Psoas muscle (tissue), 8 donors: ENCODE measurements around the gene CCDC97. TPM values are rescaled to one million over a fixed set of nuclear protein-coding genes. Genes with fewer than 3 reads are reported as not detected.

Experiments
- ATAC-seq, 4 donors: fragments of 200-7000 bp; cut with Tn5 transposase; one replicate each; pipeline ENCODE4 v1.9.1; 2020; ENCODE audit warnings: moderate library complexity in 3 of 4, mild to moderate bottlenecking in 2 of 4
- DNase-seq, 2 donors: peaks; one replicate each; pipeline ENCODE4 v3.0.0-alpha.2; 2020
- H3K27ac ChIP-seq: fragments of 200-600 bp; one replicate; pipeline ENCODE4 v1.8.0; 2022
- H3K27me3 ChIP-seq, 3 donors: fragments of 200-600 bp in 1 of 3; one replicate each; pipeline versions ENCODE4 v1.6.1 to v1.8.0; 2013 to 2022; ENCODE audit warnings: low read length in 2 of 3, mild to moderate bottlenecking in 2 of 3, moderate library complexity in 1 of 3; ENCODE audit not compliant: insufficient read depth in 3 of 3
- H3K36me3 ChIP-seq, 2 donors: fragments of 200-600 bp in 1 of 2; one replicate each; pipeline versions ENCODE4 v1.6.1 to v1.8.0; 2013 to 2022; ENCODE audit warnings: low read depth in 1 of 2, mild to moderate bottlenecking in 1 of 2, moderate library complexity in 1 of 2; ENCODE audit not compliant: insufficient read depth in 1 of 2
- H3K4me1 ChIP-seq: fragments of 200-600 bp; one replicate; pipeline ENCODE4 v1.8.0; 2022
- H3K4me3 ChIP-seq: fragments of 200-600 bp; one replicate; pipeline ENCODE4 v1.8.0; 2022; ENCODE audit warnings: mild to moderate bottlenecking
- H3K9me3 ChIP-seq: fragments of 200-600 bp; one replicate; pipeline ENCODE4 v1.8.0; 2022
- WGBS, 3 donors: extraction: QIAGEN DNeasy Blood & Tissue Kit; methylation state at CpG; one replicate each; pipeline versions ENCODE4 v1.1.6 to v1.1.7; 2013; 5-methylcytosine and 5-hydroxymethylcytosine counted together
- intact Hi-C, 2 donors: fragments of 100-400 bp; cut with DNase I; formaldehyde crosslinking; loops; one replicate each; pipeline versions ENCODE4 v1.11.0 to v1.14.2; 2022
- polyA plus RNA-seq, 3 donors: library from polyadenylated mRNA; stranded (reverse); fragments of 200-250 nt; gene quantifications; one replicate each; pipeline ENCODE4 v1.2.3, GENCODE V29; 2013
- total RNA-seq, 4 donors: library from RNA; stranded (reverse); fragmentation: NEBNext Ultra II Directional in 2 of 4; extraction: Animal tissue kit (Norgen Biotek cat#: 25700) in 2 of 4; gene quantifications; one replicate each; pipeline versions ENCODE4 v1.2.1 to v1.2.4, GENCODE V29; 2021 to 2023
- TF ChIP-seq, protein P1 (sequence below): fragments of 200-600 bp; IDR thresholded peaks from one replicate; pipeline ENCODE4 v1.8.0; 2022; ENCODE audit warnings: antibody characterized with exemption
- donor health status: healthy with polysubstance abuse.
- donor health status: DM: no; HTN: no; CAD: no; lungs with moderate emphysema.
- donor health status: Bipolar disorder and iron deficiency.
- donor health status: healthy.
- donor health status: DM: yes; HTN: yes; CAD: no.
- donor health status: DM: no; HTN: no; CAD: no.
- donor health status: DM: no; HTN: no; CAD: no.
- donor health status: DM: yes; HTN: yes; CAD: no.

Gene CCDC97
- total and polyA plus RNA-seq, 7 donors: 13.7 to 25.7 (median 19.9) TPM

DNA sequence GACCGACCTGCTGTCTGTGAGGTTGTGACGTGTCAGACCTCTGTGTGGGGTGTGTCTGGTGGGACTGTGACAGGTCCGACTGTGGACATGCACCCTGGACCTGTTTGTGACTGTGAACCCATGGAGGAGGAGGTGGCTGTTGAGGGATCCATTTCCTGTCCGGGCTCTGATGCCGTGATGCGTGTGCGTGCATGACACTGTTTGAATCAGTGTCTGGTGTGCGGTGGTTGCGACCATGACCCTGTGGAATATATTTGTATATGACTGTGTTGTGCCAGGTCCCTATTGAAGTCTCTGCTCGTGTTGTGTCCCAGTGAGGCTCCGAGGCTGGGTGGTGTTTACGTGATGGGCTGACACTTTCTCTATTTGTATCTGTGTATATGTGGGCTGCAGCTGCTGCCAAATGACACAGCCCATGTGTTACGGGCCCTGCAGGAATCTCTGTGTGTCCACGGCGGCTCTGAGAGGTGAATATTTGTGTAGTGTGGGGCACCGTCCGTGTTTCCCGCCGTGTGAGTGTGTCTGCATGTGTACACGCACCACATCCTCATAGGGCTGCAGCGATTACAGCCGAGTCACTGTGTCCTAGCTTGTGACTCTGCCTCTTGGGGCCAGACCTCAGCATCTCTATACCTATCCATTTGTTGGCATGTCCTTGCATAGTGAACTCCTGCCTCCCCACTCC is 18.3 kb downstream of the CCDC97 start:
- WGBS, 3 donors: 58 to 69% (median 60%) methylated on average over 22 of the region's 22 CpGs
- Histone ChIP-seq H3K36me3 (no peaks in the 10 kb centered on the region), H3K4me1 (peaks cover 52% of the 10 kb centered on the region), H3K27me3 (no peaks in the 10 kb centered on the region), H3K27ac (peak overlapping the region; percentile 72), H3K9me3 (no peaks in the 10 kb centered on the region), H3K4me3 (peak overlapping the region; percentile 53)
- DNase-seq (no peak), ATAC-seq (no peak)
- TF ChIP-seq, protein P1, sequence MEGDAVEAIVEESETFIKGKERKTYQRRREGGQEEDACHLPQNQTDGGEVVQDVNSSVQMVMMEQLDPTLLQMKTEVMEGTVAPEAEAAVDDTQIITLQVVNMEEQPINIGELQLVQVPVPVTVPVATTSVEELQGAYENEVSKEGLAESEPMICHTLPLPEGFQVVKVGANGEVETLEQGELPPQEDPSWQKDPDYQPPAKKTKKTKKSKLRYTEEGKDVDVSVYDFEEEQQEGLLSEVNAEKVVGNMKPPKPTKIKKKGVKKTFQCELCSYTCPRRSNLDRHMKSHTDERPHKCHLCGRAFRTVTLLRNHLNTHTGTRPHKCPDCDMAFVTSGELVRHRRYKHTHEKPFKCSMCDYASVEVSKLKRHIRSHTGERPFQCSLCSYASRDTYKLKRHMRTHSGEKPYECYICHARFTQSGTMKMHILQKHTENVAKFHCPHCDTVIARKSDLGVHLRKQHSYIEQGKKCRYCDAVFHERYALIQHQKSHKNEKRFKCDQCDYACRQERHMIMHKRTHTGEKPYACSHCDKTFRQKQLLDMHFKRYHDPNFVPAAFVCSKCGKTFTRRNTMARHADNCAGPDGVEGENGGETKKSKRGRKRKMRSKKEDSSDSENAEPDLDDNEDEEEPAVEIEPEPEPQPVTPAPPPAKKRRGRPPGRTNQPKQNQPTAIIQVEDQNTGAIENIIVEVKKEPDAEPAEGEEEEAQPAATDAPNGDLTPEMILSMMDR: no peak
- intact Hi-C loops: no loop called here

DNA sequence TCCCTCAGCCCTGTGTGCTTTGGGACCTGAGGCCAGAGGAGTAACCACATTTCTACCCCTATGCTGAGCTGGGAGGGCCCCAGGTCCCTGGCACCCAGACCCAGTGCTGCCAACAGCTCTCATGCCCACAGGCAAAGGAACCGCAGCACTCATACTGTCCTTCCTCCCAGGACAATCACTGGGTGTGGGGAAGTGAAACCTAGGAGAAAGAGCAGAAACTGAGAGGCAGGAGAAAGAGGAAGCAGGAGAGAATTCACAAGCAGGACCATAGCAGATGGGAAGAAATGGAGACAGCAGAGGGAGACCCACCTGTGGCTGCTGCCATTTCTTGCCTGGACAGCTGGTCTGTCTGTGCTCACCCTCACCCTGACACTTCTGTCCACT is 18.9 kb downstream of the CCDC97 start:
- Histone ChIP-seq H3K36me3 (no peaks in the 10 kb centered on the region), H3K27ac (peak overlapping the region; percentile 72)
- DNase-seq: peak in 1 of 2 donors; percentile 57

DNA sequence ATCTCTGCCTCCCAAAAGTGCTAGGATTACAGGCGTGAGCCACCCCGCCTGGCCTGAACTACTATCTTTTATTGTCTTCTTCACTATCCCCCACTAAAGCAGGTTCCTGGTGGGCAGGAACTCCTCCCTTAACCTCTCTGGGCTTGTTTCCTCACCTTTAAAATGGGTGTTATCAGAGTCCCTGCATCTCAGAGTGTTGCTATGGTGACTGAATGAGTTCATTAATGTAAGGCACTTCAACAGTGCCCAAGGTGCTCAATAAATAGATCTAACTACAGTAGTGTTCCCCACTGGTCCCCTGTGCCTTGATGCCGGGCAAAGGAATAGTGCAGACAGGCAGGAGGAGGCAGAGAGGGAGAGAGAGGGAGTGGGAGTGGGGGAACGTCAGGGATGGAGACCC is 20.5 kb downstream of the CCDC97 start:
- H3K4me1 ChIP-seq: peaks cover 32% of the 10 kb centered on the region
- no peak for ATAC-seq
- no peaks in the 10 kb centered on the region for H3K9me3 ChIP-seq
- 70 to 85% (median 71%) methylated on average over 3 to 4 of the region's 4 CpGs for WGBS, 3 donors
- no peaks in the 10 kb centered on the region for H3K36me3 ChIP-seq
- DNase-seq: no peak
- no peak overlapping the region for H3K4me3 ChIP-seq
- TF ChIP-seq, protein P1: no peak
- intact Hi-C loops: no loop called here
- no peaks in the 10 kb centered on the region for H3K27me3 ChIP-seq
- H3K27ac ChIP-seq: no peak overlapping the region

More for the DNA sequence above, 18.9 kb downstream of the CCDC97 start:
- no peak overlapping the region for H3K4me3 ChIP-seq
- ATAC-seq: no peak
- no peaks in the 10 kb centered on the region for H3K9me3 ChIP-seq
- TF ChIP-seq, protein P1: no peak
- no peaks in the 10 kb centered on the region for H3K27me3 ChIP-seq
- intact Hi-C loops: no loop called here
- 76 to 88% (median 88%) methylated on average over 1 of the region's 1 CpG for WGBS, 3 donors
- peaks cover 49% of the 10 kb centered on the region for H3K4me1 ChIP-seq

DNA sequence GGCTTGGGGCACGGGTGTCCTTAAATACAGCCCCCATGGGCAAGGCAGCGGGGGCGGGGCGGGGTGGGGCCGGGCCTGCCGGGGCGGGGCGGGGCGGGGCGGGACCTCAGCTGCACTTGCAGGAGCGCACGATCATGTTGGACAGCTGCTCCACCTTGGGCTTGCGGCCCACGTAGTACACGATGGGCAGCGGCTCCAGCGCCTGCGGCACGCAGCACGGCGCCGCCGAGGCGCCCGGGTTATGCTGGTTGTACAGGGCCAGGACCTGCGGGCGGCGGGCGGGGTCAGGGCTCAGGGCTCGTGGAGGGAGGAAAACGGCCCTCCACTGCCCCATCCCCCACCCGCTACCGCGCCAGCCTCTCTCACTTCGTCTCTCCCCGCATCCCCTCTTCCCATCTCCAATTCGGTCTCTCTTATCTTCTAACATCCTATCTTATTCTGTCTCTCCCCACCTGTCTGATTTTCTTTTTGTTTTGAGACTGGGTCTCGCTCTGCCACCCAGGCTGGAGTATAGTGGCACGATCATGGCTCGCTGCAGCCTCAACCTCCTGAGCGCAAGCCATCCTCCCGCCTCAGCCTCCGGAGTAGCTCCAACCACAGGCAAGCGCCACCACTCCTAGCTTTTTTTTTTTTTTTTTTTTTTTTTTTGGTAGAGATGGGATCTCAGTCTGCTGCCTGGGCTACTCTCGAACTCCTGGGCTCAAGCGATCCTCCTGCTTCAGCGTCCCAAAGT is 21.1 kb downstream of the CCDC97 start:
- H3K36me3 ChIP-seq: no peaks in the 10 kb centered on the region
- peak in 1 of 2 donors; percentile 51 for DNase-seq

More for the DNA sequence above, 21.1 kb downstream of the CCDC97 start:
- Histone ChIP-seq H3K4me3 (no peak overlapping the region), H3K27me3 (no peaks in the 10 kb centered on the region), H3K9me3 (no peaks in the 10 kb centered on the region), H3K4me1 (peaks cover 26% of the 10 kb centered on the region), H3K27ac (no peak overlapping the region)
- ATAC-seq: peak in 1 of 4 donors; percentile 21
- TF ChIP-seq, protein P1: no peak
- 52 to 57% (median 54%) methylated on average over 37 to 47 of the region's 47 CpGs for WGBS, 3 donors
- intact Hi-C loops: no loop called here
